ENCODE data around the gene NCEH1.
"Not testable (repeated sequence)": the region's sequence is repeated elsewhere in the genome, so short reads cannot be mapped to it uniquely, and the experiment has no call there.

NCEH1 gene, protein sequence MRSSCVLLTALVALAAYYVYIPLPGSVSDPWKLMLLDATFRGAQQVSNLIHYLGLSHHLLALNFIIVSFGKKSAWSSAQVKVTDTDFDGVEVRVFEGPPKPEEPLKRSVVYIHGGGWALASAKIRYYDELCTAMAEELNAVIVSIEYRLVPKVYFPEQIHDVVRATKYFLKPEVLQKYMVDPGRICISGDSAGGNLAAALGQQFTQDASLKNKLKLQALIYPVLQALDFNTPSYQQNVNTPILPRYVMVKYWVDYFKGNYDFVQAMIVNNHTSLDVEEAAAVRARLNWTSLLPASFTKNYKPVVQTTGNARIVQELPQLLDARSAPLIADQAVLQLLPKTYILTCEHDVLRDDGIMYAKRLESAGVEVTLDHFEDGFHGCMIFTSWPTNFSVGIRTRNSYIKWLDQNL

GRCh38 chr3:172710664-172711453, at the start of gene NCEH1:
TSS of gene NCEH1 (minus strand) at chr3:172711067. CDS start at chr3:172710984, 83 bp downstream.
- peak; percentile 94 for DNase-seq (ENCODE audit: low spot score)

GRCh38 chr3:172760416-172760815, 49.5 kb upstream of the NCEH1 start:
- DNase-seq (ENCODE audit: low spot score) = not testable (repeated sequence)

DNA sequence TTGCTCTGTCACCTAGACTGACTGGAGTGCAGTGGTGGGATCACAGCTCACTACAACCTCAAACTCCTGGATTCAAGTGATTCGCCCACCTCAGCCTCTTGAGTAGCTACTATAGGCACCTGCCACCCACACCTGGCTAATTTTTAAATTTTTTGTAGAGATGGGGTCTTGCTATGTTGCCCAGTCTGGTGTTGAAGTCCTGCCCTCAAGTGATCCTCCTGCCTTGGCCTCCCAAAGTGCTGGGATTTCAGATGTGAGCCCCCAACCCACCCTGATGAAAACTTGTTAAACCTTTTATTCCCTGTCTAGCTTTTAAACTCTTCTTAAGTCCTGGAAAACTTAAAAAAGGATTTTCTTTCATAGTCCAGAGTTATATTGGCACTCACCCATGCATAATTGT, 42.3 kb upstream of the NCEH1 start:
- DNase-seq (ENCODE audit: low spot score) = no peak

DNA sequence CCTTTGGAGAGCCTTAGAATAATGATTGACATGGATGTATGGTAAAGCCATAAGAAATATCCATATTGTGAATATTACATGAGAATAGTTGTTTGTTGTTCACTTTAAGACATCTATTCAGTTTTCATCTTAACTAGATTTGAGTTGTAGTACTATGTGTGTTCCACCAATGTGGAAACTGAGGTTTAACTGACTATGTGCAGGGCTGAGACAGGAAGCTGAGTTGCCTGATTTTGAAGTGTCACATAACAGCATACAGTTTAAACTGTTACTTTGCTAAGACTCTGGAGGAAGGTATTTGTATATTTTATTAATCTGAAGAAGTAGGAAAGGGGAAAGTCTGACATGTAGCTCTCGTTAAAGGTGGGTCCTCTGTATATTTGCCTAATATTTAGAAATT, 41.8 kb upstream of the NCEH1 start:
- no peak for DNase-seq (ENCODE audit: low spot score)

DNA sequence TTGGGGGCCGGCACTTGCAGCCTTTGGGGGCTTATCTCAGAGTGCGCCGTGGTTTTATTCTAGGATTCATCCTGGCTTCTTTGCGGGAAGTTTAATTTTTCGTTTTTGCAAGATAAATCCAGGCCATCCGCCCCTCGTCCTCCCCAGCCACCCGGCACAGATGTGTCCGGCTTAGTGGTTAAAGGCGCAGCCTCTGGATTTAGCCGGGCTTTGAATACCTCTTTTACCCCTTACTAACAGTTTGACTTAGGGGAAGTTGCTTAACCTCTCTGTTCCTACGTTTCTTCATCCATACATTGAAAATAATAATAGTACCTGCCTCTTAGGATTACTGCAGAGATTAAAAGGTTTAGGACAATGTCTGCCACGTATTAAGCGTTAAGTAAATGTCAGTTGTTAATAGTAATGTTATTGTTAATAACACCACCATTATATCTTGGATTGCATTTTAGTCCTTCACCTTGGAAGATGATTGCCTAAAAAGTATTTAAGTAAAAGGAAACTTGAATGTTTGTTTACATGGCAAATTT, 40.4 kb upstream of the NCEH1 start:
- DNase-seq (ENCODE audit: low spot score) = peak; percentile 16

- DNase-seq (ENCODE audit: low spot score) = peak; percentile 100
Observed at GRCh38 chr3:172750368-172751174, 39.7 kb upstream of the NCEH1 start, which contains the start of gene ECT2. TSS of gene ECT2 (plus strand) at chr3:172750726. CDS start at chr3:172754531, 3,805 bp downstream.

DNA sequence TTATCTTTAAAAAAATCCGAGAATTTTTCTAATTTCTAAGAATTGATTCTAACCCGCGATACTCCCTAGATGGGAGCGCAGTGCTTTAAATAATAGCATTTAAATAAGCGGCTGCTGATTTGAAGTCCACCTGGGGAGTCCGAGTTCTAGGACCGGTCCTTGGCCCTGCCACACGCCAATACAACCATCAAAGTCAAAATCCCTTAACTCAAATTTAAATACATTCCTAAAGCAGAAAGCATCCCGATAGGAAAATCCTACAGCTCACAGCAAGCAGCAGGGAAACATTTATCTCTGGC, 39.2 kb upstream of the NCEH1 start:
- no peak for DNase-seq (ENCODE audit: low spot score)

GRCh38 chr3:172749230-172749965, 38.5 kb upstream of the NCEH1 start:
- DNase-seq (ENCODE audit: low spot score) = no peak

- DNase-seq (ENCODE audit: low spot score) = no peak
Observed at GRCh38 chr3:172746475-172746874, 35.6 kb upstream of the NCEH1 start.

DNA sequence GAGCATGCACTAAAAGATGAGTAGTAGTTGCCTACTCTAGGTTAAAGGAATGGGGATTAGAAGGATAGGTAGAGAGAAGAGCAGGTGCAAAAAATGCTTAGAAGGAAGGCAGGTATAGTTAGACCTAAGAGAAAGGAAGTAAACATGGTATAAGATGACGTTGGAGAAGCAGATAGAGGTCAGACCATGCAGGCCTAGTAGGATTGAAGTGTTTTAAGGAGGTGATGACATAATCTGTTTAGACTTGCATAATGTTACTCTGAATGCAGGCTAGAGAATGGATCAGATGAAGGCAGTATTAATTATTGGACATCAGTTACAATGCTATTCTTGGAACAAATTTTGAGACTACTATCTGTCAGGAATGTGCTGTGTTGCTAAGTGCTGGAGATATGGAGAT, 28.6 kb upstream of the NCEH1 start:
- no peak for DNase-seq (ENCODE audit: low spot score)

GRCh38 chr3:172735014-172735413, 24.1 kb upstream of the NCEH1 start:
- no peak for DNase-seq (ENCODE audit: low spot score)

GRCh38 chr3:172726380-172726779, 15.5 kb upstream of the NCEH1 start:
- no peak for DNase-seq (ENCODE audit: low spot score)

DNA sequence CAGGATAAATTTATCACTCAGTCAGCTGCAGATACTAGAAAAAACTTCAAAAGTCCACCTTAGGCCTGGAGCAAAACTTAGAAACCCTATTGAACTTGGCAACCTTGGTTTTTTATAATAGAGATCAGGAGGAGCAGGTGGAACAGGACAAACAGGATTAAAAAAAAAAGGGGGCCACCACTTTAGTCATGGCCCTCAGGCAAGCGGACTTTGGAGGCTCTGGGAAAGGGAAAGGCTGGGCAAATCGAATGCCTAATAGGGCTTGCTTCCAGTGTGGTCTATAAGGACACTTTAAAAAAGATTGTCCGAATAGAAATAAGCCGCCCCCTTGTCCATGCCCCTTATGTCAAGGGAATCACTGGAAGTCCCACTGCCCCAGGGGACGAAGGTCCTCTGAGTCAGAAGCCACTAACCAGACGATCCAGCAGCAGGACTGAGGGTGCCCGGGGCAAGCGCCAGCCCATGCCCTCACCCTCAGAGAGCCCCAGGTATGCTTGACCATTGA, 11.7 kb upstream of the NCEH1 start:
- DNase-seq (ENCODE audit: low spot score) = not testable (repeated sequence)

GRCh38 chr3:172717493-172718088, 6.7 kb upstream of the NCEH1 start:
- no peak for DNase-seq (ENCODE audit: low spot score)

DNA sequence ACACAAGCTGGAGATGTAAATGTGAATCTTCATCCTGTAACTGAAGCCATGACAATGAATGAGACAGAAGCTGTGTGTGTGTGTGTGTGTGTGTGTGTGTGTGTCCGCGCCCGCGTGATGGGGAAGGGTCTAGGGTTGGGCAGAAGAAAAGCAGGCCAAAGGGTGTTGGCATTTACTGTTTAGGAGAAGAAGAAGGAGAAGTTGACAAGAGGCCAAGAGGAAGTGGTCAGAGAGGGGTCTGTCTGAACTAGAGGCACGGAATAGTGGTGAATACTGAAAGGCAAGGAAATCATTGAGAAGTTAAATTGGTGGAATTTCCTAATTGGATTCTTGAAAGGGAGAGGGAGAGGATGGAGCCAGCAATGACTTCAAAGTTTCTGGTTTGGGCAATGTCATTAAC, 5.6 kb upstream of the NCEH1 start:
- no peak for DNase-seq (ENCODE audit: low spot score)

GRCh38 chr3:172713316-172713715, 2.4 kb upstream of the NCEH1 start:
- DNase-seq (ENCODE audit: low spot score) = no peak

DNA sequence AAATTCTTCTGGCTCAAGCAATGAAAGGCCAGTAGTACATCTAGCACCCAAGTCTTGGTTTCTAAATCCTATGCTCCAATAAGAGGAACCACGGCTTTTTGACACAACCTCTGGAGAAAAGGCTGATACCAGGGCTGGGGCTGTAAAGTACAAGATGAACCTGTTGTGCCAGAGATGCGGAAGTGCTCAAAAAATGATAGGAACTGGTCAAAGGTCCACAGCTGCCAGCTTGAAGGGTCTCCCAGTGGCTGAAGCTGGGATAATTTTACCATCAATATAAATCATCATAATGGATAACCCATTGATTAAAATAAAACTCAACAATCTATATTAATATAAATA, 558 bp upstream of the NCEH1 start:
- DNase-seq (ENCODE audit: low spot score) = no peak

- DNase-seq (ENCODE audit: low spot score) = peak; percentile 74
Observed at GRCh38 chr3:172709774-172710663, 848 bp downstream of the NCEH1 start.

DNA sequence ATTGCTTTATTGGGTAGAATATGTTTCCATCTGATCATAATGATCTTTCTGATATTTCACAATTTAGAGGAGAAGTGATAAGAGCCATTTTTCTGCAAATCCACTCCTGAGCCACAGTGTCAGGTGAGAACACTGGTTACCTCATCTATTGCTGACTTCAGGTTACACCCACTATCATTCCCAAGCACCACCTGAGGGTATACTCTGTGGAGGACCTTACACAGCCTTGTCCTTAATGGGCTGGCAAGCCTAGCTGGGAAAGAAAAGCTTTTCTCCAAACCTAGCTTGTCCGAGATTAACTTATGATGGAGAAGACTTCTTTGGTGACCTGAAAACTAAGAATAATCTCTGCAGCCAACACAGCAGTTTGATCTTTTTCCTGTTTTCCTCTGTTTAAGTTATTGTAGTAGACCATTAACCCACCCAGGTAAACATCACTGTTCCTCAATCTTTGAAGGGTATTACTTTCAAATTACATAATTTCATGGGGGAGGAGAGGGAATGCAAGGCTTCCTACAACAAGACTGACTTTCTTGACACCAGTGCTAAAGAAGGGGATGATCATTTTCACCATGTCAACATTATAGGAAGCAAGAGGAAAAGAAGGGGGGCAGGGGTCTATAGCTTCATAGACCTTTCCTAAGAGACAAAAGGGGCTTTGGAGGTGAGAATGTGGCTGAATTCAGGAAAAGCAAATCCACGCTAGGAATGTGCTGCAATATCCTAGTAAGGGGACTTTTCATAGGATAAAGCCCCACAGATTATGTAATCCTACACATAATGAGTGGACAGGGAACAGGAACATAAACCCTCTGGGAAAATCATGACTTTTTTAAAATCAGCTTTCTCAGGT, 1.7 kb downstream of the NCEH1 start:
- DNase-seq (ENCODE audit: low spot score) = peak; percentile 60

Measured in hematopoietic multipotent progenitor cell treated with erythropoietin and hydrocortisone succinate and interleukin-3 and kit ligand, for 17 days (in vitro differentiated cells).